ENCODE results near the gene SFXN5. TPM values are rescaled to one million over a fixed set of nuclear protein-coding genes. Genes with fewer than 3 reads are reported as not detected.

SFXN5 gene
- total RNA-seq, 6 experiments from 2014 or later: 33.1 to 73.4 (median 56.6) TPM

DNA sequence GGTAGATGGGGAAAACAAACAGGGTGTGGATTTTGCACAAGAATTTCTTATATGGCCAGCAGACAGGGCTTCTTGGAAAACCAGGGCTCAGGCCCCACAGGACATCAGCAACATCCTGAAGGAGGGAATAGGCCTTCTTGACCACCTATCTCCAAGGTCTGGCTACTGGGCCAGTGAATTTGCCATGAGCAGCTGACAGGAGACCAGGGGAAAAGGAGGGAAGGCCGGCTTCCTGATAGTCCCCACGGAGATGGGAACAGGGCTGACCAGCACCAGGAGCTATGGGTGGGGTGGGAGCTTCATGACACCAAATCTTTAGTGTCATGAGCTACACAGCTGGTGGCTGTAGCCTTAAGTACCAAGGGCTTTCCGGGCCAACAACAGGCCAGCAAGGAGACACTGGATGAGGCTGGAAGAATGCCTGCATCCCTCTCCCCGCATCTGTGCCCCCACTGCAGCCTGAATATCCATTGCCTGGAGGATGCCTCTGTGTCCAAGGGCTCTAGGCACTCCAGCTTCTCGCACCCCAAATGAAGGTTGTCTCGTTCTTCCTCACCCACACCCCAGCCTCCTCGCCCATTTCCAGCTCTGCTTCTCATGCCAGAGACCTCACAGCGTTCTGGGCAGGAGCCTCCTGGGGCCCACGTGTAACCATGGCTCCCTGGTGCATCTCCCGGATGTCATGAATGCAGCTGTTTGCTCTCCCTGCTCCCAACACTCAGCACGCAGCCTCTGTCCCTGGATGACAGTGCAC is 79.4 kb downstream of the SFXN5 start:
- DNase-seq: peak in 2 of 3 donors; percentile 4 to 40
- no peak for TF ChIP-seq POLR2A (IDR thresholded peaks at IDR 0.05)
- TF ChIP-seq, protein P1, sequence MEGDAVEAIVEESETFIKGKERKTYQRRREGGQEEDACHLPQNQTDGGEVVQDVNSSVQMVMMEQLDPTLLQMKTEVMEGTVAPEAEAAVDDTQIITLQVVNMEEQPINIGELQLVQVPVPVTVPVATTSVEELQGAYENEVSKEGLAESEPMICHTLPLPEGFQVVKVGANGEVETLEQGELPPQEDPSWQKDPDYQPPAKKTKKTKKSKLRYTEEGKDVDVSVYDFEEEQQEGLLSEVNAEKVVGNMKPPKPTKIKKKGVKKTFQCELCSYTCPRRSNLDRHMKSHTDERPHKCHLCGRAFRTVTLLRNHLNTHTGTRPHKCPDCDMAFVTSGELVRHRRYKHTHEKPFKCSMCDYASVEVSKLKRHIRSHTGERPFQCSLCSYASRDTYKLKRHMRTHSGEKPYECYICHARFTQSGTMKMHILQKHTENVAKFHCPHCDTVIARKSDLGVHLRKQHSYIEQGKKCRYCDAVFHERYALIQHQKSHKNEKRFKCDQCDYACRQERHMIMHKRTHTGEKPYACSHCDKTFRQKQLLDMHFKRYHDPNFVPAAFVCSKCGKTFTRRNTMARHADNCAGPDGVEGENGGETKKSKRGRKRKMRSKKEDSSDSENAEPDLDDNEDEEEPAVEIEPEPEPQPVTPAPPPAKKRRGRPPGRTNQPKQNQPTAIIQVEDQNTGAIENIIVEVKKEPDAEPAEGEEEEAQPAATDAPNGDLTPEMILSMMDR (IDR thresholded peaks at IDR 0.05): no peak
- no peaks in the 10 kb centered on the region for H3K9me3 ChIP-seq
- H3K4me3 ChIP-seq: no peak overlapping the region
- intact Hi-C loops (cut with DNase I): loop anchor here (10.0 kb wide), 2 partner anchors 83 to 163 kb away; partner anchors contain the start of gene SFXN5 (in 2 of the 2)
- WGBS (ENCODE audit: insufficient coverage, low coverage, low lambda C conversion rate, missing lambda C conversion rate): 90% methylated on average over 6 of the region's 11 CpGs
- ATAC-seq: no peak
- H3K4me1 ChIP-seq: peaks cover 0 to 53% (median 9%) of the 10 kb centered on the region in 4 donors
- peak overlapping the region in 1 of 3 donors; percentile 83 for H3K27ac ChIP-seq
- H3K36me3 ChIP-seq: peaks cover 0 to 11% (median 4%) of the 10 kb centered on the region in 4 donors
- H3K27me3 ChIP-seq: no peaks in the 10 kb centered on the region

GRCh38 chr2:72991439-72991725 is 80.1 kb downstream of the SFXN5 start:
- peak in 2 of 3 donors; percentile 27 to 39 for DNase-seq
- H3K4me1 ChIP-seq: peaks cover 0 to 58% (median 13%) of the 10 kb centered on the region in 4 donors
- ATAC-seq: no peak

DNA sequence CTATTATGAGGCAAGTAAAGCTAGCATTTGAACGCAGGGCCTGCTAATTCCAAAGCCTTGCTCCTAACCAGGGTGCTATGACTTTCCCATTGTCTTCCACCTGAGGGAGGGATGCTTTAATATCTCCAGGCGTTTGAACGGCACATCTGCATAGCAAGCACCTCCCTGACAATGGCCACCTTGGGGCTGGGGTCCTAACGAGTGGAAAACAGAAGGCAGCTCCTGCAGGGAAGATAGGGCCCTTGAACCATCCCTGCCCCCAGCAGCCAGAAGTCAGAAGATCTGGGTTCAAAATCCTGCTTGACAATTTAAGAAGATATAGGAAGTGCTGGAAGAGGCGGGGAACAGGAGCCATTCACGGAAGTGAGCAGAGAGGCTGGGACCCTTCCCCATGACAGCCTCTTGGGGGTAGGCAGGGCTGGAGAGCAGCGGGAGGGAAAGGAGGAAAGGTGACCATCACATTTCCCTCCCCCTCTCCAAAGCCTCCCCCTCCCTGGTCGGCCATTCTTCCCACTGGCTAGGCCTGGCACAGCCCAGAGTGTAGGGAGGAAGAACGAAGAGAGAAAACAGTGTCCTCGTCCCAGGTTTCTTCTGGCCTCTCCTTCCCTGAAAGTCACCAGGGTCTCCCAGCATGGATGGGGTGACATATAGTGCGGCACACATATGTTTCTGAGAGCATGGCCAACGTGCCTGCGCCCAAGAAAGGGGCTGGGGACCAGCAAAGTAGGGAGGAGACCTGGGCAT is 80.6 kb downstream of the SFXN5 start:
- Histone ChIP-seq H3K27me3 (no peaks in the 10 kb centered on the region), H3K4me1 (peaks cover 0 to 58% (median 15%) of the 10 kb centered on the region in 4 donors), H3K4me3 (no peak overlapping the region), H3K9me3 (no peaks in the 10 kb centered on the region), H3K36me3 (peaks cover 0 to 11% (median 6%) of the 10 kb centered on the region in 4 donors), H3K27ac (peak overlapping the region in 1 of 3 donors; percentile 83)
- DNase-seq (peak in 2 of 3 donors; percentile 33 to 35), ATAC-seq (no peak)
- TF ChIP-seq, protein P1 (IDR thresholded peaks at IDR 0.05): no peak
- TF ChIP-seq POLR2A (IDR thresholded peaks at IDR 0.05): no peak
- intact Hi-C loops (cut with DNase I): loop anchor here (10.0 kb wide), 2 partner anchors 84 to 164 kb away; partner anchors contain the start of gene SFXN5 (in 2 of the 2)
- WGBS (ENCODE audit: insufficient coverage, low coverage, low lambda C conversion rate, missing lambda C conversion rate): 92% methylated on average over 8 of the region's 13 CpGs

More at GRCh38 chr2:72991439-72991725, 80.1 kb downstream of the SFXN5 start:
- no peaks in the 10 kb centered on the region for H3K9me3 ChIP-seq
- no peak overlapping the region for H3K4me3 ChIP-seq
- WGBS (ENCODE audit: insufficient coverage, low coverage, low lambda C conversion rate, missing lambda C conversion rate): 80% methylated on average over 2 of the region's 6 CpGs
- no peaks in the 10 kb centered on the region for H3K27me3 ChIP-seq
- H3K36me3 ChIP-seq: peaks cover 0 to 11% (median 6%) of the 10 kb centered on the region in 4 donors
- TF ChIP-seq, protein P1 (IDR thresholded peaks at IDR 0.05): no peak
- TF ChIP-seq POLR2A (IDR thresholded peaks at IDR 0.05): no peak
- intact Hi-C loops (cut with DNase I): loop anchor here (10.0 kb wide), 2 partner anchors 83 to 163 kb away; partner anchors contain the start of gene SFXN5 (in 2 of the 2)
- peak overlapping the region in 1 of 3 donors; percentile 83 for H3K27ac ChIP-seq

GRCh38 chr2:72989770-72990556 is 81.5 kb downstream of the SFXN5 start:
- peaks cover 0 to 64% (median 21%) of the 10 kb centered on the region in 4 donors for H3K4me1 ChIP-seq
- no peak for TF ChIP-seq POLR2A (IDR thresholded peaks at IDR 0.05)
- TF ChIP-seq, protein P1 (IDR thresholded peaks at IDR 0.05): no peak
- no peaks in the 10 kb centered on the region for H3K9me3 ChIP-seq
- no peak overlapping the region for H3K4me3 ChIP-seq
- 94% methylated on average over 3 of the region's 26 CpGs for WGBS (ENCODE audit: insufficient coverage, low coverage, low lambda C conversion rate, missing lambda C conversion rate)
- intact Hi-C loops (cut with DNase I): loop anchor here (10.0 kb wide), 2 partner anchors 85 to 165 kb away; partner anchors contain the start of gene SFXN5 (in 2 of the 2)
- H3K27ac ChIP-seq: peak overlapping the region in 2 of 3 donors; percentile 54 to 83
- H3K36me3 ChIP-seq: peaks cover 0 to 11% (median 6%) of the 10 kb centered on the region in 4 donors
- H3K27me3 ChIP-seq: no peaks in the 10 kb centered on the region
- DNase-seq: peak; percentile 46 to 71 (median 47)
- peak in 3 of 4 donors; percentile 22 to 44 (median 23) for ATAC-seq

Data from right lobe of liver (tissue), 6 donors.